ENCODE measurements around the gene ST6GALNAC4.

Gene ST6GALNAC4, protein sequence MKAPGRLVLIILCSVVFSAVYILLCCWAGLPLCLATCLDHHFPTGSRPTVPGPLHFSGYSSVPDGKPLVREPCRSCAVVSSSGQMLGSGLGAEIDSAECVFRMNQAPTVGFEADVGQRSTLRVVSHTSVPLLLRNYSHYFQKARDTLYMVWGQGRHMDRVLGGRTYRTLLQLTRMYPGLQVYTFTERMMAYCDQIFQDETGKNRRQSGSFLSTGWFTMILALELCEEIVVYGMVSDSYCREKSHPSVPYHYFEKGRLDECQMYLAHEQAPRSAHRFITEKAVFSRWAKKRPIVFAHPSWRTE

DNA sequence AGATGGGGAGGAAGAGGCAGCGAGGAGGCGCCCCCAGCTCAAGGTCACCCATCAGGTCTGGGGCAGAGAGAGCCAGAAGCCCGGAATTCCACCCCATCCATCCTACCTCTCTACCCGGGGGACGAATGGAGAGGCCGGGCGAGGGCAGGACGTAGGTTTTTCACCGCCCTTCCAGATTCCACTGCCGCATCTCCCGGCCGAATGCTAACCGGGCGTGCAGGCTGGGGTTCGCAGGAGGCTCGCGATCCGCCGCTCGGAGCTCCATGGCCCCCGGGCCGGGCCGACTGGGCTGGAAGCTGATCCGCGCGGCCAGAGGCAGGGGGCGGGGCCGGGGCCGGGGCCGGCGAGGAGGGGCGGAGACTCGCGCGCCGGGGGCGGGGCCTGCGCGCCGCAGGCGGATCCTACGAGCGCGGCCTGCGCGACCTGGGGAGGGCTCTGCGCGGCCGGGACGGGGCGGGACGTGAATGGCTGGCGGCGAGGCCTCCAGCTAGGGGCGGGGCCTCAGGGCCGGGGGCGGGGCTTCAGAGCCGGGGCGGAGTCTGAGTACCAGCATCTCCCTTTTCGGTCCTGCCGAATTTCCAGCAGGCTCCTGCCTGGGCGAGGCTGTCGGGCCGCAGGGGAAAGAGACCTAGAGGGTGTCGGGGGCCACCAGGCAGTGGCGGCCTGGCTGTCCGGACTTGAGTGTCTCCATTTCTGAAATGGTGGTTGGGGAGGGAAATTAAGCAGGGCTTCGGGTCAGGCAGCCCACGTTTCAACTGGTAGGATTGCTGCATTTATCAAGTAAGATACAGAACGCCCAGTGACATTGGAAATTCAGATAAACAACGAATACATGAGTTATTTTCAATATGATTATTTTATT lies at the start of gene ST6GALNAC4:
Gene ST6GALNAC4 (minus strand): TSS at position 322 of the 862 bp plus-strand sequence. CDS start 622 bp downstream, outside the sequence.
- Histone ChIP-seq H3K4me3 (ENCODE audit: low read length) (peak within 1 kb of the TSS; percentile 85), H3K9ac (ENCODE audit: low read length) (peak within 1 kb of the TSS; percentile 43), H3K27me3 (ENCODE audit: control insufficient read depth, insufficient read depth, low read length) (peaks cover 2% of the 10 kb centered on the region), H3K27ac (ENCODE audit: low read depth, low read length) (peak within 1 kb of the TSS; percentile 71), H3K4me1 (ENCODE audit: control insufficient read depth, insufficient read depth, low read length) (peaks cover 13% of the 10 kb centered on the region), H3K36me3 (ENCODE audit: control insufficient read depth, insufficient read depth, low read length) (peaks cover 4% of the 10 kb centered on the region)

DNA sequence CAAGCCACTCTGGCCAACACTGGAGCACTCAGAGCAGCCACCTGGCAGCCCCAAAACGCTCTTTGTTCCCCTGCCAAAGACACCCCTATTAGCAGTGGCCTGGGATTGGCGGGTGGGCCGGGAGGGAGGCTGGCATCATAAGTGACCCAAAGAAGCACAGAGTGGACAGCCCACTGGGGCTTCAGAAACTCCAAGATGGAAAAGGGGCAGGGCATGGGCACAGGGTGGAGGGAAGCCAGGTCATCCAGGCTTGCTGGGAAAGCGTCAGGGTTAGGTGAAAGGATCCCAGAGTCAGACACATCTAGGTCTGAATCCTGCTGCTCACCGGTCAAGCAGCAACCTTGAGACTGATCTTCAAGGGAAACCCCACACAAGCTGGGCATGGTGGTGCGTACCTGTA lies 49.1 kb upstream of the ST6GALNAC4 start:
- Histone ChIP-seq H3K36me3 (ENCODE audit: control insufficient read depth, insufficient read depth, low read length) (no peaks in the 10 kb centered on the region), H3K9ac (ENCODE audit: low read length) (peak overlapping the region; percentile 5), H3K27ac (ENCODE audit: low read depth, low read length) (peak overlapping the region; percentile 98), H3K4me3 (ENCODE audit: low read length) (peak overlapping the region; percentile 39), H3K4me1 (ENCODE audit: control insufficient read depth, insufficient read depth, low read length) (peaks cover 83% of the 10 kb centered on the region), H3K27me3 (ENCODE audit: control insufficient read depth, insufficient read depth, low read length) (no peaks in the 10 kb centered on the region)

DNA sequence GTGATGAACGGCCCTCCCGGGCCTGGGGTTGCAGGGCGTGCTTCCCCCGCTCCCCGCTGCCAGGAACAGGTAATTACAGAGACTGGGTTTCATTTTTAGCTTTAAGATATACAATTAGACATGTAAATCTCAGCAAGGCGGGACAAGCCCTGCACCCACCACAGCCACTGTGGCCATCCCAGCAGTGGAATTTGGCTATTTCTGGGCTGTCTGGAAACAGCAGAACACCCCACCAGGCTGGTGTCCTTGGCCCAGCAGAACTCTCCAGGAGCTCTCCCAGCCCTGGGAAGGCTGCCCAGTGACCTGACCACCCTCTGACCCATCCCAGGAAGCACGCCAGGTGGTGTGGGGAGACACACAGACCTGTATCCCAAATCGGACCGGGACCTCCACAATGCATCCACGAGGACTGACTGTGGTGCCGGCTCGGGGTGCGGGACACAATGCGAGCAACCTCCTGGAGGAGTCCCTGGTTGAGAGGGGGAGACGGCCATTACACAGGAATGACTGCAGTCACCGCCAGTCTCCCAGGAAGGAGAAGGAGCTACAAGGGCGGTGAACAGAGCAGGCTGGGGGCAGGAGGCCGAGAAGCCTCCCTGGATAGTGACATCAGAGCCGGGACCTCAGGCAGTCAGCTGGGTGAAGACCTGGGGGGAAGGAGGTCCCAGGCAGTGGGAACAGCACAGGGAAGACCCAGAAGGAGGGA lies 46.7 kb upstream of the ST6GALNAC4 start:
- Histone ChIP-seq H3K27me3 (ENCODE audit: control insufficient read depth, insufficient read depth, low read length) (no peaks in the 10 kb centered on the region), H3K27ac (ENCODE audit: low read depth, low read length) (peak overlapping the region; percentile 98), H3K4me1 (ENCODE audit: control insufficient read depth, insufficient read depth, low read length) (peaks cover 70% of the 10 kb centered on the region), H3K4me3 (ENCODE audit: low read length) (peak overlapping the region; percentile 12), H3K9ac (ENCODE audit: low read length) (no peak overlapping the region), H3K36me3 (ENCODE audit: control insufficient read depth, insufficient read depth, low read length) (no peaks in the 10 kb centered on the region)

DNA sequence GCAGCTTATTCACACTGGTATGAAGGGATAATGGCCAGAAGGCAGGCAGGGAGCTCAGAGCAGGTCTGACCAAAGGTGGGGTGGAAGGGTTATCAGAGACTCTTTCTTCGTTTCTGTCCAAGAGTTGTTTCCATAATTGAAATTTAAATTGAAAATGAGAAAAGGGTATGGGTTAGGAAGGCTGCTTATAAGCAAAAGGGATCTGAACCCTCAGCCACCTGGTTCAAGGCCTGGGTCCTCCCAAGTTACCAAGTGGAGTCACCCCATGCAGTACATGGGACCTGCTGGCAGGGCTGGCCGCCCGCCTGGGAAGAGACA lies 46.2 kb upstream of the ST6GALNAC4 start:
- Histone ChIP-seq H3K36me3 (ENCODE audit: control insufficient read depth, insufficient read depth, low read length) (no peaks in the 10 kb centered on the region), H3K9ac (ENCODE audit: low read length) (no peak overlapping the region), H3K4me3 (ENCODE audit: low read length) (no peak overlapping the region), H3K27ac (ENCODE audit: low read depth, low read length) (peak overlapping the region; percentile 98), H3K4me1 (ENCODE audit: control insufficient read depth, insufficient read depth, low read length) (peaks cover 65% of the 10 kb centered on the region), H3K27me3 (ENCODE audit: control insufficient read depth, insufficient read depth, low read length) (no peaks in the 10 kb centered on the region)

DNA sequence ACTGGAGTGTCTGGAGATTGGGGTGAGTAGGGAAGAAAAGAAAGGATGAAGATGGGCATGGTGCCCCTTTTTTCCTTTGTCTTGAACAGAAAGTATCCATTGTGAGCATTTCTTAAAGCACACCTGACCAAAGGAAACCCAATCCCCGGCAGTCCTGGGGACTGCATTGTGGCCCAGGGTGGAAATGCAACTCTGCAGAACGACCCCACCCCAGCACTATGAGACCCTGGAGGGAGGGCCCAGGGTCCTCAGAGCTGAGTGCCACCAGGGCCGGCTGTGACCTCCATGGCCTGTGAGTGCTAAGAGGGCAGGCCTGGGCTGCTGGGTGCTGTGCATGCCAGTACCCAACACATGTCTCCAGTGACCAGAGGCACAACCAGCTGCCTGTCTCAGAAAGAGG lies 45.4 kb upstream of the ST6GALNAC4 start:
- peak overlapping the region; percentile 98 for H3K27ac ChIP-seq (ENCODE audit: low read depth, low read length)
- peaks cover 59% of the 10 kb centered on the region for H3K4me1 ChIP-seq (ENCODE audit: control insufficient read depth, insufficient read depth, low read length)
- no peak overlapping the region for H3K4me3 ChIP-seq (ENCODE audit: low read length)
- H3K36me3 ChIP-seq (ENCODE audit: control insufficient read depth, insufficient read depth, low read length), result no peaks in the 10 kb centered on the region
- no peak overlapping the region for H3K9ac ChIP-seq (ENCODE audit: low read length)
- no peaks in the 10 kb centered on the region for H3K27me3 ChIP-seq (ENCODE audit: control insufficient read depth, insufficient read depth, low read length)

DNA sequence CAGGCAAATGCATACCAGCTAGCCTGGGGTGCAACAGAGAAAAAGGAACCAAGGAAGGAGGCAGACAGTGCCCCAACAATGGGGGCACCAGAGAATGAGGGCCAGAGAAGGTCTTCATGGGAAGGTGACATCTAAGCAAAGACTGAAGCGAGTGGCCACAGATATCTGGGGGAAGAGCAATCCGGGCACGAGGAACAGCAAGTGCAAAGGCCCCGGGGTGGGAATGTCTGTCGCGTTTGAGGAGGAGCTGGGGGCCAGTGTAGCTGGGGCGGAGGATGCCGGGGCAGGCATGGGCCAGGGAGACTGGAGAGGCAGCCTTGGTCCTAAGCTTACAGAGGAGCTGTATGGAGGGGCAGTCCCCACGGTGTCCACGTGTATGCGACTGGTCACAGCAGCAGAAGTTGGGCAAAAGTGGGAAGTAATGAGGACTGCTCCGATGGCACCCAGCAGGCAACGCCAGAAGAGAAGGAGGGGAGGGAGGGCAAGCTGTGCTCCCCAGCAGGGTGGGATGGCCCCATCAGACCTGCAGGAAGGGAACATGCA lies 44.8 kb upstream of the ST6GALNAC4 start:
- H3K36me3 ChIP-seq (ENCODE audit: control insufficient read depth, insufficient read depth, low read length), result no peaks in the 10 kb centered on the region
- no peak overlapping the region for H3K4me3 ChIP-seq (ENCODE audit: low read length)
- peak overlapping the region; percentile 98 for H3K27ac ChIP-seq (ENCODE audit: low read depth, low read length)
- H3K9ac ChIP-seq (ENCODE audit: low read length), result no peak overlapping the region
- H3K4me1 ChIP-seq (ENCODE audit: control insufficient read depth, insufficient read depth, low read length), result peaks cover 53% of the 10 kb centered on the region
- H3K27me3 ChIP-seq (ENCODE audit: control insufficient read depth, insufficient read depth, low read length), result no peaks in the 10 kb centered on the region

DNA sequence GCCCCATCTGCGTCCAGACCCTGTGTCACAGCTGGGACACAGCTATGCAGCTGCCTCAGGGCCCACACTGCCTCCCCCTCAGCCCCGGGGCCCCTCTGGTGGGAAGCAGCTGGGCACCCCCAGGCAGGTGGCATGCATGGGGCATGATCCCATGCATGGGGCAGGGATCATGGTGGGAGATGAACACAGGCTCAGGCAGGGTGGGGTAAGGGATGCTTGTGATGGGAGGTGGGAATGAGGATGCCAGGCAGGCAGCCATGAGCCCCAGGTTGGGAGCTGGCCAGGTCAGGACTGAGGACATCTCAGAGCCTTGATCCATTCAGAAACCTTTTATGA lies 44.3 kb upstream of the ST6GALNAC4 start:
- no peaks in the 10 kb centered on the region for H3K36me3 ChIP-seq (ENCODE audit: control insufficient read depth, insufficient read depth, low read length)
- no peak overlapping the region for H3K4me3 ChIP-seq (ENCODE audit: low read length)
- H3K4me1 ChIP-seq (ENCODE audit: control insufficient read depth, insufficient read depth, low read length), result peaks cover 47% of the 10 kb centered on the region
- H3K27ac ChIP-seq (ENCODE audit: low read depth, low read length), result peak overlapping the region; percentile 98
- no peak overlapping the region for H3K9ac ChIP-seq (ENCODE audit: low read length)
- H3K27me3 ChIP-seq (ENCODE audit: control insufficient read depth, insufficient read depth, low read length), result no peaks in the 10 kb centered on the region

DNA sequence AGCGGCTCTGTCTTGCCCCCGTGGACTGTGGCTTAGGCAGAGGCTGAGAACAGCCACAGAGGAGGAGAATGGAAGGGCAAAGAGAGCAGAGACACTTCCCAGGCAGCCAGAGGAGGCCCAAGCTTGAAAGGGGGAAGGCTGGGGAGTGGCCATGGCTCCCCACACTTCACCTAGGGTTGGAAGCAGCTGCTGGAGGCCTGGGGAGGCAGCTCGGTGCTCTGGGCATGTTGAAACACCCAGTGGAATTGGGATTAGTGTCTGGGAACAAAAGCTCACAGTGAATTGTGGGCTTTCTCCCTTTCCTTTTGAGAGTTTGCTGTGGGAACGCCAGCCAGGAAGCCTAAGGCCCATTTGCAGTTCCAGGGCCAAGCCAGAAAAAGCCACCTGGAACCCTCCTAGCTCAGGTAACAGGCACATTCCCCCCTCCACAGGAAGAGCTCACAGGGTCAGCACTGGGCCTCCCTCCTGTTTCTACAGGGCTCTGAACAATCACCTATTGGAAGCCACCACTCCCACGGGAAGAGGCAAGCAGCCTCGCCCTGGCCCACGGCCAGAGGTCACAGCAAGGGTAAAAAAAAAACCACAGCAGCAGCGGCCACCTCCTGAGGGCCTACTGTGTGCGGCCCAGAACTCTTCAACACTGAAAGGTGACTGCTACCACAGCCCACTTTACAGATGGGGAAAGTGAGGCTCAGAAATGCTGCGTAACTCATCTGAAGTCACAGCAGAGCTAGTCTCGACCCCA lies 43.7 kb upstream of the ST6GALNAC4 start:
- no peaks in the 10 kb centered on the region for H3K36me3 ChIP-seq (ENCODE audit: control insufficient read depth, insufficient read depth, low read length)
- H3K4me3 ChIP-seq (ENCODE audit: low read length), result no peak overlapping the region
- peak overlapping the region; percentile 98 for H3K27ac ChIP-seq (ENCODE audit: low read depth, low read length)
- H3K9ac ChIP-seq (ENCODE audit: low read length), result no peak overlapping the region
- H3K4me1 ChIP-seq (ENCODE audit: control insufficient read depth, insufficient read depth, low read length), result peaks cover 46% of the 10 kb centered on the region
- no peaks in the 10 kb centered on the region for H3K27me3 ChIP-seq (ENCODE audit: control insufficient read depth, insufficient read depth, low read length)

DNA sequence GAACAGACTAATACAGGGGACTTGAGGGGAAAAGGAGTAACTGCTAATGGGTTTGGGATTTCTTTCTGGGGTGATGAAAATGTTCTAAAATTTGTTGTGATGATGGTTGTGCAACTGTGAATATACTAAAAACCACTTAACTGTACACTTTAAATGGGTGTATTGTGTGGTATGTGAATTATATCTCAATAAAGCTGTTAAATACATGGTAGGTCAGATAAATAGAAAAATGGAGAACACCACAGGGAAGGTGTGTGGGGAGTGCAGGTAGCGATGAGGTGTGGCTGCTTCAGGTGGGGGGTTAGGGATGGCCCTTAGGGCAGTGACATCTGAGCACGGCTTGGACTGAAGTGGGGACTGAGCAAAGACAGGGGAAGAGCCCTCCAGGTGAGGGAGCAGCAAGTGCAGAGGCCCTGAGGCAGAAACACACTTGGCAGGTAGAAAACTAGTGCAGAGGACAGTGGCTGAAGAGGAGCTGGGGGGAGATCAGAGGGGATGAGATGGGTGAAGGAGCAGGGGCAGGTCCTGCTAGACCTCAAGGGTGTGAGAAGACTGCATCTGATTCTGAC lies 43.1 kb upstream of the ST6GALNAC4 start:
- H3K27ac ChIP-seq (ENCODE audit: low read depth, low read length), result peak overlapping the region; percentile 98
- H3K9ac ChIP-seq (ENCODE audit: low read length), result no peak overlapping the region
- H3K4me3 ChIP-seq (ENCODE audit: low read length), result no peak overlapping the region
- no peaks in the 10 kb centered on the region for H3K27me3 ChIP-seq (ENCODE audit: control insufficient read depth, insufficient read depth, low read length)
- no peaks in the 10 kb centered on the region for H3K36me3 ChIP-seq (ENCODE audit: control insufficient read depth, insufficient read depth, low read length)
- peaks cover 48% of the 10 kb centered on the region for H3K4me1 ChIP-seq (ENCODE audit: control insufficient read depth, insufficient read depth, low read length)

DNA sequence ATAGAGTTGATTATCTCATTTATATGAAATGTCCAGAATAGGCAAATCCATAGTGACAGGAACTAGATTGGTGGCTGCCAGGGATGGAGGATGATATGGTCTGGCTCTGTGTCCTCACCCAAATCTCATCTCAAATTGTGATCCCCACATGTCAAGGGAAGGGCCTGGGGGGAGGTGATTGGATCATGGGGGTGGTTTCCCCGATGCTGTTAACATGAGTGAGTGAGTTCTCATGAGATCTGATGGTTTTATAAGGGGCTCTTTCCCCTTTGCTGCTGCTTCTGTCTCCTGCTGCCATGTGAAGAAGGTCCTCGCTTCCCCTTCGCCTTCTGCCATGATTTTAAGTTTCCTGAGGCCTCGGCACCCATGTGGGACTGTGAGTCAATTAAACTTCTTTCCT lies 42.6 kb upstream of the ST6GALNAC4 start:
- H3K27ac ChIP-seq (ENCODE audit: low read depth, low read length), result peak overlapping the region; percentile 98
- H3K4me1 ChIP-seq (ENCODE audit: control insufficient read depth, insufficient read depth, low read length), result peaks cover 50% of the 10 kb centered on the region
- no peak overlapping the region for H3K4me3 ChIP-seq (ENCODE audit: low read length)
- H3K9ac ChIP-seq (ENCODE audit: low read length), result no peak overlapping the region
- no peaks in the 10 kb centered on the region for H3K36me3 ChIP-seq (ENCODE audit: control insufficient read depth, insufficient read depth, low read length)
- H3K27me3 ChIP-seq (ENCODE audit: control insufficient read depth, insufficient read depth, low read length), result no peaks in the 10 kb centered on the region

DNA sequence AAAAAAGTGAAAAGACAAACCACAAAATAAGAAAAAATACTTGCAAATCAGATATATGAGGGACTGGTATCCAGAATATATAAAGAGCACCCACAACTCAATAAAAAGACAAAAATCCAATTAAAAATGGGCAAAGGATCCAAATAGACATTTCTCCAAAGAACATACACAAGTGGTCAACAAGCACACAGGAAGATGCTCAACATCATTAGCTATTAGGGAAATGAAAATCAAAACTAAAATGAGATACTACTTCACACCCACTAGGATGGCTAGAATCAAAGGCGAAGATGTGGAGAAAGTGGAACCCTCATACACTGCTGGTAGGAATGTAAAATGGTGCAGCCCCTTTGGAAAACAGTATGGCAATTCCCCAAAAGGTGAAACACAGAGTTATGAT lies 41.9 kb upstream of the ST6GALNAC4 start:
- H3K4me1 ChIP-seq (ENCODE audit: control insufficient read depth, insufficient read depth, low read length), result peaks cover 47% of the 10 kb centered on the region
- H3K36me3 ChIP-seq (ENCODE audit: control insufficient read depth, insufficient read depth, low read length), result no peaks in the 10 kb centered on the region
- no peak overlapping the region for H3K9ac ChIP-seq (ENCODE audit: low read length)
- no peak overlapping the region for H3K4me3 ChIP-seq (ENCODE audit: low read length)
- H3K27ac ChIP-seq (ENCODE audit: low read depth, low read length), result no peak overlapping the region
- no peaks in the 10 kb centered on the region for H3K27me3 ChIP-seq (ENCODE audit: control insufficient read depth, insufficient read depth, low read length)
